NCI-H446 treated with DMSO at 0.1 percent for 48 hours (cell line): Measurements from ENCODE around the gene NNAT.
"Not testable (repeated sequence)": the region's sequence is repeated elsewhere in the genome, so short reads cannot be mapped to it uniquely, and the experiment has no call there.

Experiments used
- DNase-seq: peaks from one replicate; lab custom pipeline; 2025; lab: John Stamatoyannopoulos, UW

NNAT gene

GRCh38 chr20:37521061-37521771 lies at the start of gene NNAT:
Gene NNAT (plus strand): TSS chr20:37521250. CDS start chr20:37521332, 82 bp downstream.
- no peak for DNase-seq

GRCh38 chr20:37471741-37472235 lies 49.3 kb upstream of the NNAT start:
- no peak for DNase-seq

GRCh38 chr20:37472435-37472834 lies 48.6 kb upstream of the NNAT start:
- DNase-seq = not testable (repeated sequence)

- no peak for DNase-seq
These were observed 47.6 kb upstream of the NNAT start for GRCh38 chr20:37473249-37474000.

- no peak for DNase-seq
These were observed 46.7 kb upstream of the NNAT start for GRCh38 chr20:37474386-37474785.

- peak; percentile 42 for DNase-seq
These were observed 45.8 kb upstream of the NNAT start for GRCh38 chr20:37475252-37475651.

GRCh38 chr20:37477041-37477440 lies 44.0 kb upstream of the NNAT start:
- no peak for DNase-seq

- DNase-seq = no peak
These were observed 41.8 kb upstream of the NNAT start for GRCh38 chr20:37479266-37479665.

GRCh38 chr20:37479925-37480691 lies 40.9 kb upstream of the NNAT start:
- no peak for DNase-seq

- no peak for DNase-seq
These were observed 40.1 kb upstream of the NNAT start for GRCh38 chr20:37480919-37481318.

GRCh38 chr20:37481610-37482009 lies 39.4 kb upstream of the NNAT start:
- DNase-seq = no peak

GRCh38 chr20:37484331-37484730 lies 36.7 kb upstream of the NNAT start:
- no peak for DNase-seq

GRCh38 chr20:37486209-37486608 lies 34.8 kb upstream of the NNAT start:
- DNase-seq = not testable (repeated sequence)

GRCh38 chr20:37490663-37491350 lies 30.2 kb upstream of the NNAT start:
- no peak for DNase-seq

GRCh38 chr20:37492096-37492625 lies 28.9 kb upstream of the NNAT start:
- no peak for DNase-seq

- no peak for DNase-seq
These were observed 28.1 kb upstream of the NNAT start for GRCh38 chr20:37492945-37493344.

- DNase-seq = no peak
These were observed 26.7 kb upstream of the NNAT start for GRCh38 chr20:37494301-37494700.

GRCh38 chr20:37494796-37495195 lies 26.3 kb upstream of the NNAT start:
- DNase-seq = no peak

- DNase-seq = no peak
These were observed 22.9 kb upstream of the NNAT start for GRCh38 chr20:37498066-37498665.

- DNase-seq = no peak
These were observed 20.7 kb upstream of the NNAT start for GRCh38 chr20:37500311-37500710.

- no peak for DNase-seq
These were observed 19.1 kb upstream of the NNAT start for GRCh38 chr20:37501940-37502339.
